RWPE2 (cell line): Measurements from ENCODE around the gene LZTS3.
"Not testable (repeated sequence)": the region's sequence is repeated elsewhere in the genome, so short reads cannot be mapped to it uniquely, and the experiment has no call there.

Experiments used
- ATAC-seq: fragments of 200-7000 bp; cut with Tn5 transposase; 3 replicates; pipeline ENCODE4 v1.9.1; 2021; ENCODE audit warnings: low read depth
- DNase-seq: peaks from one replicate; pipeline ENCODE4 v3.0.0-alpha.2; 2020; ENCODE audit warnings: low spot score
- H3K27ac ChIP-seq: fragments of 450-650 bp; 2 replicates; pipeline ENCODE4 v1.5.1; 2017; ENCODE audit warnings: mild to moderate bottlenecking; ENCODE audit not compliant: poor library complexity, severe bottlenecking
- H3K27me3 ChIP-seq: fragments of 250-450 bp; sonication (Bioruptor Pico); 2 replicates; pipeline ENCODE4 v1.5.1; 2021; ENCODE audit warnings: mild to moderate bottlenecking, moderate library complexity; ENCODE audit not compliant: insufficient read depth, poor library complexity, severe bottlenecking
- H3K36me3 ChIP-seq: fragments of 250-450 bp; sonication (Bioruptor Pico); 2 replicates; pipeline ENCODE4 v1.5.1; 2020; ENCODE audit warnings: low read depth, mild to moderate bottlenecking, moderate library complexity
- H3K4me1 ChIP-seq: fragments of 250-450 bp; sonication (Bioruptor Pico); 2 replicates; pipeline ENCODE4 v1.5.1; 2021; ENCODE audit warnings: mild to moderate bottlenecking, moderate library complexity; ENCODE audit not compliant: insufficient read depth, poor library complexity, severe bottlenecking
- H3K4me3 ChIP-seq: fragments of 250-450 bp; sonication (Bioruptor Pico); 2 replicates; pipeline ENCODE4 v1.5.1; 2021; ENCODE audit warnings: mild to moderate bottlenecking, moderate library complexity; ENCODE audit not compliant: severe bottlenecking
- H3K9me3 ChIP-seq: fragments of 250-450 bp; sonication (Bioruptor Pico); 2 replicates; pipeline ENCODE4 v1.5.1; 2021; ENCODE audit warnings: mild to moderate bottlenecking, moderate library complexity; ENCODE audit not compliant: severe bottlenecking
- CTCF ChIP-seq: fragments of 450-650 bp; IDR thresholded peaks from one replicate; pipeline ENCODE4 v1.5.1; 2017; ENCODE audit warnings: mild to moderate bottlenecking, moderate library complexity; ENCODE audit not compliant: poor library complexity, severe bottlenecking

LZTS3 gene

GRCh38 chr20:3121271-3121911 lies 52.0 kb downstream of the LZTS3 start:
- no peaks in the 10 kb centered on the region for H3K9me3 ChIP-seq
- TF ChIP-seq CTCF = no peak
- H3K27me3 ChIP-seq = no peaks in the 10 kb centered on the region
- peaks cover 8% of the 10 kb centered on the region for H3K36me3 ChIP-seq
- H3K4me1 ChIP-seq = peaks cover 14% of the 10 kb centered on the region
- no peak overlapping the region for H3K27ac ChIP-seq
- ATAC-seq (no peak), DNase-seq (no peak)
- no peak overlapping the region for H3K4me3 ChIP-seq

GRCh38 chr20:3119044-3119443 lies 54.3 kb downstream of the LZTS3 start:
- Histone ChIP-seq H3K27ac (no peak overlapping the region), H3K27me3 (no peaks in the 10 kb centered on the region)

GRCh38 chr20:3117839-3118379 lies 55.4 kb downstream of the LZTS3 start:
- not testable (repeated sequence) for H3K9me3 ChIP-seq, H3K4me1 ChIP-seq, H3K4me3 ChIP-seq, H3K27me3 ChIP-seq, DNase-seq, H3K27ac ChIP-seq
- H3K36me3 ChIP-seq = peaks cover 13% of the 10 kb centered on the region
- ATAC-seq = peak; percentile 17; the same call in 1 of the 3 replicates
- peak; percentile 49 for TF ChIP-seq CTCF

More at GRCh38 chr20:3119044-3119443, 54.3 kb downstream of the LZTS3 start:
- TF ChIP-seq CTCF = no peak
- H3K4me1 ChIP-seq = peaks cover 13% of the 10 kb centered on the region
- no peak for DNase-seq
- no peak for ATAC-seq
- H3K9me3 ChIP-seq = no peaks in the 10 kb centered on the region
- H3K4me3 ChIP-seq = no peak overlapping the region
- peaks cover 13% of the 10 kb centered on the region for H3K36me3 ChIP-seq

- no peak for ATAC-seq
- no peak for TF ChIP-seq CTCF
- Histone ChIP-seq H3K9me3 (no peaks in the 10 kb centered on the region), H3K27me3 (no peaks in the 10 kb centered on the region), H3K4me3 (no peak overlapping the region), H3K36me3 (peaks cover 5% of the 10 kb centered on the region; the same call in 1 of the 2 replicates), H3K4me1 (no peaks in the 10 kb centered on the region), H3K27ac (no peak overlapping the region)
- no peak for DNase-seq
Observed at GRCh38 chr20:3116341-3116740, 57.0 kb downstream of the LZTS3 start.
